Stomach (tissue), 9 donors: ENCODE results near the gene DEGS1. TPM values are rescaled to one million over a fixed set of nuclear protein-coding genes. Genes with fewer than 3 reads are reported as not detected.

Source experiments
- DNase-seq, 2 donors: peaks; one replicate each; pipeline versions ENCODE4 v3.0.0 to v3.0.0-alpha.2; 2013 to 2019
- H3K27ac ChIP-seq, 5 donors: fragments of 200-600 bp in 4 of 5; sonication (generic) in 4 of 5; one replicate each; pipeline ENCODE4 v1.5.1; 2013 to 2019; ENCODE audit warnings: mild to moderate bottlenecking in 1 of 5, moderate library complexity in 1 of 5
- H3K27me3 ChIP-seq, 3 donors: fragments of 200-600 bp; sonication (generic); one replicate each; pipeline ENCODE4 v1.5.1; 2017 to 2019; ENCODE audit warnings: mixed run types in 1 of 3
- H3K36me3 ChIP-seq, 4 donors: fragments of 200-600 bp; sonication (generic); 1 replicate in 3 of 4; 2 replicates in 1 of 4; pipeline ENCODE4 v1.5.1; 2016 to 2019
- H3K4me1 ChIP-seq, 4 donors: fragments of 200-600 bp; sonication (generic); one replicate each; pipeline ENCODE4 v1.5.1; 2016 to 2019
- H3K4me3 ChIP-seq, 4 donors: fragments of 200-600 bp; sonication (generic) in 3 of 4; one replicate each; pipeline ENCODE4 v1.5.1; 2016 to 2019; ENCODE audit warnings: mild to moderate bottlenecking in 1 of 4
- H3K9me3 ChIP-seq, 4 donors: fragments of 200-600 bp; sonication (generic); one replicate each; pipeline ENCODE4 v1.5.1; 2016 to 2019
- EP300 ChIP-seq: sonication (generic); formaldehyde crosslinking; IDR thresholded peaks from one replicate; pipeline ENCODE4 v1.6.1; 2017; ENCODE audit warnings: antibody characterized with exemption
- POLR2A ChIP-seq, 4 donors: fragments of 450-650 bp; IDR thresholded peaks; one replicate each; pipeline ENCODE4 v1.6.1; 2016; ENCODE audit warnings: antibody characterized with exemption in 4 of 4, control low read depth in 2 of 4, mild to moderate bottlenecking in 1 of 4, moderate library complexity in 1 of 4
- POLR2AphosphoS5 ChIP-seq, 3 donors: sonication (generic); formaldehyde crosslinking; IDR thresholded peaks; one replicate each; pipeline ENCODE4 v1.6.1; 2016; ENCODE audit warnings: antibody characterized with exemption in 3 of 3
- WGBS, 5 donors: extraction: QIAGEN DNeasy Blood & Tissue Kit in 3 of 5; methylation state at CpG; one replicate each; pipeline versions ENCODE4 v1.1.5 to v1.1.7; 2013 to 2018; 5-methylcytosine and 5-hydroxymethylcytosine counted together
- intact Hi-C: fragments of 100-400 bp; cut with DNase I; formaldehyde crosslinking; loops from one replicate; pipeline ENCODE4 v1.15.1; 2023; ENCODE audit warnings: low total_unique reads
- polyA plus RNA-seq, 3 donors: library from polyadenylated mRNA; stranded (reverse); fragments of 200-250 nt; gene quantifications; one replicate each; pipeline ENCODE4 v1.2.3, GENCODE V29; 2013
- total RNA-seq, 5 donors: library from RNA; depleted of rRNA; stranded (reverse); fragments of >200 nt; gene quantifications; one replicate each; pipeline versions ENCODE4 v1.1.0 to v1.2.3, GENCODE V29; 2014 to 2016
- TF ChIP-seq, protein P1 (sequence below), 7 experiments: fragments of 450-650 bp in 4 of 7; fragments of 200-600 bp in 3 of 7; sonication (generic) in 3 of 7; IDR thresholded peaks; one replicate each; pipeline ENCODE4 v1.5.1; 2016 to 2019; ENCODE audit warnings: antibody characterized with exemption in 7 of 7, control low read depth in 2 of 7, mild to moderate bottlenecking in 1 of 7
- donor health status: healthy with polysubstance abuse.
- donor health status: Bipolar disorder and iron deficiency.
- donor health status: healthy.

DEGS1 gene
- total and polyA plus RNA-seq, 8 donors = 6.4 to 109 (median 41.0) TPM

GRCh38 chr1:224217655-224218623 lies 34.9 kb downstream of the DEGS1 start:
- Histone ChIP-seq H3K9me3 (no peaks in the 10 kb centered on the region), H3K4me1 (peaks cover 5 to 41% (median 24%) of the 10 kb centered on the region in 4 donors), H3K27ac (no peak overlapping the region), H3K36me3 (no peaks in the 10 kb centered on the region), H3K27me3 (no peaks in the 10 kb centered on the region), H3K4me3 (no peak overlapping the region)
- 84 to 89% (median 89%) methylated on average over 11 of the region's 11 CpGs for WGBS, 5 donors
- intact Hi-C loops = no loop called here
- TF ChIP-seq EP300 (no peak), POLR2AphosphoS5 (IDR thresholded peaks at IDR 0.05) (no peak), POLR2A (IDR thresholded peaks at IDR 0.05) (no peak)
- TF ChIP-seq, protein P1, sequence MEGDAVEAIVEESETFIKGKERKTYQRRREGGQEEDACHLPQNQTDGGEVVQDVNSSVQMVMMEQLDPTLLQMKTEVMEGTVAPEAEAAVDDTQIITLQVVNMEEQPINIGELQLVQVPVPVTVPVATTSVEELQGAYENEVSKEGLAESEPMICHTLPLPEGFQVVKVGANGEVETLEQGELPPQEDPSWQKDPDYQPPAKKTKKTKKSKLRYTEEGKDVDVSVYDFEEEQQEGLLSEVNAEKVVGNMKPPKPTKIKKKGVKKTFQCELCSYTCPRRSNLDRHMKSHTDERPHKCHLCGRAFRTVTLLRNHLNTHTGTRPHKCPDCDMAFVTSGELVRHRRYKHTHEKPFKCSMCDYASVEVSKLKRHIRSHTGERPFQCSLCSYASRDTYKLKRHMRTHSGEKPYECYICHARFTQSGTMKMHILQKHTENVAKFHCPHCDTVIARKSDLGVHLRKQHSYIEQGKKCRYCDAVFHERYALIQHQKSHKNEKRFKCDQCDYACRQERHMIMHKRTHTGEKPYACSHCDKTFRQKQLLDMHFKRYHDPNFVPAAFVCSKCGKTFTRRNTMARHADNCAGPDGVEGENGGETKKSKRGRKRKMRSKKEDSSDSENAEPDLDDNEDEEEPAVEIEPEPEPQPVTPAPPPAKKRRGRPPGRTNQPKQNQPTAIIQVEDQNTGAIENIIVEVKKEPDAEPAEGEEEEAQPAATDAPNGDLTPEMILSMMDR (IDR thresholded peaks at IDR 0.05) = no peak
- no peak for DNase-seq

- WGBS, 5 donors = 72 to 87% (median 83%) methylated on average over 5 of the region's 5 CpGs
- Histone ChIP-seq H3K36me3 (no peaks in the 10 kb centered on the region), H3K27me3 (no peaks in the 10 kb centered on the region), H3K4me1 (peaks cover 0 to 41% (median 20%) of the 10 kb centered on the region in 4 donors), H3K4me3 (no peak overlapping the region), H3K27ac (peak overlapping the region in 1 of 5 donors; percentile 60), H3K9me3 (no peaks in the 10 kb centered on the region)
- DNase-seq = no peak
- TF ChIP-seq EP300 = no peak
- no peak for TF ChIP-seq POLR2A (IDR thresholded peaks at IDR 0.05)
- TF ChIP-seq, protein P1 (IDR thresholded peaks at IDR 0.05) = no peak
- TF ChIP-seq POLR2AphosphoS5 (IDR thresholded peaks at IDR 0.05) = no peak
- intact Hi-C loops = no loop called here
These were observed 36.1 kb downstream of the DEGS1 start for GRCh38 chr1:224219011-224219611.

DNA sequence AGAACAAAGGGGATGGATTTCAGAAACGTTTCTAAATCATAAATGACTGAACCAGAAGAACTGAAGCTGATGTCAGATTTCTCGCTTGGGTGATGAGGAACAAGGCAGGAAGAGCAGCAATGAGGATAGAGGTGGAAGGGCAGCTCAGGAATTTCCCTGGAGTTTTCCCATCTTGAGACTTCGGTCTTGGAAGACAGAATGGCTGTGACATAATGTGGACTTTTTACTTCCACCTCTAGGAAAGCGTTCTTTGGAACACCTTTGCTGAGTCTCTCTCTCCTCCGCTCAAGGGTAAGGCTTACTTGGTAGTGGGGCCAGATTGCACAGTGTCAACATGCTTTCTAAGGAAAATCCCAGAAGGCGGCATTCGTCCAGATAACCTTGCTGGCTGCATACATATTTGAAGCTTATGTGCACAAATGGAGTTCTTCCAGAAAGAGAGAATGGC lies 36.6 kb downstream of the DEGS1 start:
- no peak overlapping the region for H3K4me3 ChIP-seq
- intact Hi-C loops = no loop called here
- H3K27ac ChIP-seq = peak overlapping the region in 1 of 5 donors; percentile 60
- H3K36me3 ChIP-seq = no peaks in the 10 kb centered on the region
- no peak for TF ChIP-seq EP300
- peak in 1 of 3 donors; percentile 51 for TF ChIP-seq POLR2AphosphoS5 (IDR thresholded peaks at IDR 0.05)
- H3K27me3 ChIP-seq = no peaks in the 10 kb centered on the region
- WGBS, 5 donors = 27 to 58% (median 31%) methylated on average over 7 of the region's 7 CpGs
- peaks cover 0 to 40% (median 21%) of the 10 kb centered on the region in 4 donors for H3K4me1 ChIP-seq
- peak; percentile 73 to 74 for DNase-seq
- H3K9me3 ChIP-seq = no peaks in the 10 kb centered on the region

DNA sequence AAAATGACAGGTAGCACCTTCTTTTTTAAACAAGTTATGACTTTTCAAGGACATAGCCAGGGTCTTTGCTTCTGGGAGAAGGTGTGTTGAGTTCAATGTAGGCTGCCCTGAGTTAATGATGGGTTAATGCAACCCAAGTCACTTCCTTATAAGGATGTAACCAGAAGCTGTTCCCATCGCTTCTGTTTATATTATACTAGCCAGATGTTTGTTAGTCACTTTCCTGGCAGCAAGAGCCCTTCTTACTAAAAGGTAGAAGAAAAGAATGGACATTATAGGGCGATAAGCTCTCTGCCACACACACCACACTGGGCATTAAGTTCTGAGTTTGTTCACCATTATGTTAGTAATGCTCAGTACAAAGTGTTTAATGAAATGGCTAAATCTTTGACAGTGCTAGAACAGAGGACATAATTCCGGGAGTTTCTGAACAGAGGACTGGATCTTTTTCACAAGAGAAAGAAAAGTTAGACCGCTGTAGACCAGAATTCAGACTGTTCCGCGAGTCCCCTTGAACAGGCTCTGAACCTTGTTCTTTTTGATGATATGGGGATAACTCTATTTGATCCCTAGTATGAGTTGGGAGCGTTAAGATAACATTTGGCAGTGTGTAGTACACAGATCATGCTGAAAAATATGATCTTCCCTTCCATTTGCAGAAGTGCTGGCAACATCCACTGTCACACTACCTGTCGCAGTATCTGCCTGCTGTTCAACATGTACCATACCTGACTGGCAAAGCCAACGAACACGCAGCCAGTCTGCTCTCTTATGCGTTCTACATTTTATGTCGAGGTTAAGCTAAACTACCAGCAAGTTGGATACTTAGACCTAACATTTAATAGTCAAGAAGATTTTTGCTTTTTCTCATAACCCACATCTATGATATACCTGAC lies 41.0 kb downstream of the DEGS1 start:
- Histone ChIP-seq H3K36me3 (peaks cover 0 to 28% (median 27%) of the 10 kb centered on the region in 4 donors), H3K9me3 (no peaks in the 10 kb centered on the region), H3K4me3 (no peak overlapping the region), H3K27me3 (no peaks in the 10 kb centered on the region), H3K27ac (peak overlapping the region in 3 of 5 donors; percentile 36 to 75 (median 47)), H3K4me1 (peaks cover 0 to 32% (median 19%) of the 10 kb centered on the region in 4 donors)
- WGBS, 5 donors = 53 to 65% (median 58%) methylated on average over 12 of the region's 12 CpGs
- intact Hi-C loops = no loop called here
- peak in 1 of 3 donors; percentile 23 for TF ChIP-seq POLR2AphosphoS5 (IDR thresholded peaks at IDR 0.05)
- TF ChIP-seq, protein P1 (IDR thresholded peaks at IDR 0.05) = no peak
- no peak for TF ChIP-seq POLR2A (IDR thresholded peaks at IDR 0.05)
- peak in 1 of 2 donors; percentile 54 for DNase-seq
